Pancreas (tissue), 10 donors: ENCODE data around the gene PEAK1. TPM values are rescaled to one million over a fixed set of nuclear protein-coding genes. Genes with fewer than 3 reads are reported as not detected.

Source experiments
- ATAC-seq, 4 donors: fragments of 200-7000 bp; cut with Tn5 transposase; one replicate each; pipeline versions ENCODE4 v1.8.0 to v1.9.1; 2020; ENCODE audit warnings: mild to moderate bottlenecking in 4 of 4, moderate library complexity in 4 of 4
- DNase-seq, 6 donors: peaks; one replicate each; pipeline ENCODE4 v3.0.0-alpha.2; 2020
- FAIRE-seq: peaks from 2 replicates; lab custom pipeline; 2012; peaks lifted over from hg19 to GRCh38; lab: Jason Lieb, UNC
- H3K27ac ChIP-seq, 4 donors: fragments of 200-600 bp; sonication (generic); 1 replicate in 3 of 4; 2 replicates in 1 of 4; pipeline versions ENCODE4 v1.5.0 to v1.8.0; 2020
- H3K27me3 ChIP-seq, 4 donors: fragments of 200-600 bp; one replicate each; pipeline ENCODE4 v1.8.0; 2021
- H3K36me3 ChIP-seq, 3 donors: fragments of 200-600 bp; sonication (generic) in 1 of 3; one replicate each; pipeline versions ENCODE4 v1.5.0 to v1.8.0; 2020 to 2021
- H3K4me1 ChIP-seq, 3 donors: fragments of 200-600 bp; one replicate each; pipeline ENCODE4 v1.8.0; 2021
- H3K4me3 ChIP-seq, 4 donors: fragments of 200-600 bp; sonication (generic) in 2 of 4; one replicate each; pipeline versions ENCODE4 v1.5.0 to v1.8.0; 2020 to 2021
- H3K9me3 ChIP-seq, 4 donors: fragments of 200-600 bp; one replicate each; pipeline ENCODE4 v1.8.0; 2021
- WGBS, 2 donors: extraction: QIAGEN DNeasy Blood & Tissue Kit; methylation state at CpG; one replicate each; pipeline ENCODE4 v1.1.7; 2013; 5-methylcytosine and 5-hydroxymethylcytosine counted together
- intact Hi-C, 3 donors: fragments of 100-400 bp; cut with DNase I; formaldehyde crosslinking; loops; one replicate each; pipeline versions ENCODE4 v1.11.1 to v1.14.2; 2022
- polyA plus RNA-seq, 2 donors: library from polyadenylated mRNA; stranded (reverse); fragments of 200-250 nt; gene quantifications; one replicate each; pipeline ENCODE4 v1.2.3, GENCODE V29; 2013
- total RNA-seq, 6 donors: library from RNA; stranded (reverse); fragmentation: NEBNext Ultra II Directional in 4 of 6; extraction: Animal tissue kit (Norgen Biotek cat#: 25700) in 4 of 6; gene quantifications; one replicate each; pipeline versions ENCODE4 v1.2.1 to v1.2.4, GENCODE V29; 2021 to 2023
- TF ChIP-seq, protein P1 (sequence below), 4 donors: fragments of 200-600 bp; sonication (generic) in 3 of 4; IDR thresholded peaks; one replicate each; pipeline versions ENCODE4 v1.5.0 to v1.8.0; 2021; ENCODE audit warnings: antibody characterized with exemption in 4 of 4
- donor health status: healthy with polysubstance abuse.
- donor health status: DM: no; HTN: no; CAD: no; lungs with moderate emphysema.
- donor health status: DM: no; HTN: no; CAD: no.
- donor health status: control.
- donor health status: control.
- donor health status: Bipolar disorder and iron deficiency.
- donor health status: DM: yes; HTN: yes; CAD: no.
- donor health status: DM: no; HTN: no; CAD: no.
- donor health status: DM: no; HTN: no; CAD: no.
- donor health status: DM: yes; HTN: yes; CAD: no.

PEAK1 gene
- total and polyA plus RNA-seq, 8 donors = 1.8 to 27.6 (median 12.1) TPM

DNA sequence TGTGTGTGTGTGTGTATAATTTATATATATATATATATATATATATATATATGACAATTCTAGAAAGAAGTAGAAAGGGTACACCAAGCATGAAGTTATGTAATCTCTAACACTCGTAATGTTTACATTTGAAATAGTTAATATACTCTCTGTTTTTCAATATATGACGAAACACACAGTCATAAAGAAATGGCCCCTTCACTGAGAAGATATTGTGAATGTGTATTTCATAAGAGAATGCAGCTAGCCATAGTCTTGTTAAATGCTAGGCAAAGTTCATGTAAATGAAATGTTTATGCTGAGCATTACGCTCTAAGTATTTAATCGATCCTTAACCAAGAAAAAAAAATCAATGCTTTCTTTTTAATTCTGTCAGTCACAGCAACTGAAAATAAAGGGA is 194.3 kb downstream of the PEAK1 start:
- no peak overlapping the region for H3K4me3 ChIP-seq
- H3K4me1 ChIP-seq = peaks cover 11 to 29% (median 20%) of the 10 kb centered on the region in 3 donors
- no peaks in the 10 kb centered on the region for H3K9me3 ChIP-seq
- ATAC-seq (no peak), FAIRE-seq (no peak), DNase-seq (no peak)
- H3K27me3 ChIP-seq = no peaks in the 10 kb centered on the region
- TF ChIP-seq, protein P1, sequence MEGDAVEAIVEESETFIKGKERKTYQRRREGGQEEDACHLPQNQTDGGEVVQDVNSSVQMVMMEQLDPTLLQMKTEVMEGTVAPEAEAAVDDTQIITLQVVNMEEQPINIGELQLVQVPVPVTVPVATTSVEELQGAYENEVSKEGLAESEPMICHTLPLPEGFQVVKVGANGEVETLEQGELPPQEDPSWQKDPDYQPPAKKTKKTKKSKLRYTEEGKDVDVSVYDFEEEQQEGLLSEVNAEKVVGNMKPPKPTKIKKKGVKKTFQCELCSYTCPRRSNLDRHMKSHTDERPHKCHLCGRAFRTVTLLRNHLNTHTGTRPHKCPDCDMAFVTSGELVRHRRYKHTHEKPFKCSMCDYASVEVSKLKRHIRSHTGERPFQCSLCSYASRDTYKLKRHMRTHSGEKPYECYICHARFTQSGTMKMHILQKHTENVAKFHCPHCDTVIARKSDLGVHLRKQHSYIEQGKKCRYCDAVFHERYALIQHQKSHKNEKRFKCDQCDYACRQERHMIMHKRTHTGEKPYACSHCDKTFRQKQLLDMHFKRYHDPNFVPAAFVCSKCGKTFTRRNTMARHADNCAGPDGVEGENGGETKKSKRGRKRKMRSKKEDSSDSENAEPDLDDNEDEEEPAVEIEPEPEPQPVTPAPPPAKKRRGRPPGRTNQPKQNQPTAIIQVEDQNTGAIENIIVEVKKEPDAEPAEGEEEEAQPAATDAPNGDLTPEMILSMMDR (IDR thresholded peaks at IDR 0.05) = no peak
- intact Hi-C loops = no loop called here
- no peak overlapping the region for H3K27ac ChIP-seq
- 69 to 74% methylated on average over 4 of the region's 4 CpGs for WGBS, 2 donors
- no peaks in the 10 kb centered on the region for H3K36me3 ChIP-seq

DNA sequence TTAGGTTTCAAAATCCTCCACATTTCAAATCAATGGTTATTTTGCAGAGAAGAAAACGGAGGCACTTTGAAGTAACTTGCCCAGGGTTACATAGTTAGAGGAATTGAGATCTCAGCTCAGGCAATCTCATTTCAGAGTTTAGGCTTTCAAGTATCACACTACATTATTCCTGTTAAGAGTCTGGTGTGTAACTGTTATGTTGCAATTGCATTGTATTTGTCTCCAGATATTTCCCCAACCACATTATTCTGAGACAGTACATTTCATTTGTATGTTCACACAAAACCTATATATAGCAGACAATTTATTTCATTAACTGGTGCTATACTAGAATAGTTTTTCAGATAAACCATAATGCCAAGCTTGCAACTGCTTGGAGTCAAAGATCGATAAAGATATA is 194.8 kb downstream of the PEAK1 start:
- H3K36me3 ChIP-seq = no peaks in the 10 kb centered on the region
- peaks cover 11 to 29% (median 20%) of the 10 kb centered on the region in 3 donors for H3K4me1 ChIP-seq
- DNase-seq (no peak), FAIRE-seq (no peak), ATAC-seq (no peak)
- TF ChIP-seq, protein P1 (IDR thresholded peaks at IDR 0.05) = no peak
- H3K27me3 ChIP-seq = no peaks in the 10 kb centered on the region
- WGBS, 2 donors = 87% methylated on average over 2 of the region's 2 CpGs
- intact Hi-C loops = no loop called here
- no peak overlapping the region for H3K4me3 ChIP-seq
- H3K9me3 ChIP-seq = no peaks in the 10 kb centered on the region
- H3K27ac ChIP-seq = no peak overlapping the region

DNA sequence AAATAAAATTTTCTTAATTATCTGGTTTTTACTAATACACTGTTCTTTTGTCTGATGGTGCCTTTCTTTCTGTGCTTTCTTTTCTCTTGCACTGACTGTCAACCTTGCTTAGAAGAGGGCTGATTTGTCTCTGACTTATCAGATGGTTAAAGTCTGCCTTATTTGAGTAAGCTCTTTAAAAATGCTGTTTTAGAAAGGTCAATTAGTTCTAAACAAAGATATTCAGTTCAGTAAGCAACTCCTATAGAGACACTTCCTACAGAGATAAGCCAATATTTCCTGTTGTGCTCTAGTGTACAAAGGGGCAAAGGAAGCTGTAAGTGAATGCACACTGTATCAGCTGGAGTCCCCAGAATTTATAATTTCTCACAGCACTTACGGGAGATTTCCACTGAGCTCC is 195.6 kb downstream of the PEAK1 start:
- H3K27ac ChIP-seq = no peak overlapping the region
- ATAC-seq (no peak), FAIRE-seq (no peak), DNase-seq (no peak)
- no peaks in the 10 kb centered on the region for H3K36me3 ChIP-seq
- no peaks in the 10 kb centered on the region for H3K27me3 ChIP-seq
- intact Hi-C loops = no loop called here
- TF ChIP-seq, protein P1 (IDR thresholded peaks at IDR 0.05) = no peak
- no peak overlapping the region for H3K4me3 ChIP-seq
- H3K4me1 ChIP-seq = peaks cover 11 to 29% (median 20%) of the 10 kb centered on the region in 3 donors
- no peaks in the 10 kb centered on the region for H3K9me3 ChIP-seq
- 82 to 93% methylated on average over 1 of the region's 1 CpG for WGBS, 2 donors

DNA sequence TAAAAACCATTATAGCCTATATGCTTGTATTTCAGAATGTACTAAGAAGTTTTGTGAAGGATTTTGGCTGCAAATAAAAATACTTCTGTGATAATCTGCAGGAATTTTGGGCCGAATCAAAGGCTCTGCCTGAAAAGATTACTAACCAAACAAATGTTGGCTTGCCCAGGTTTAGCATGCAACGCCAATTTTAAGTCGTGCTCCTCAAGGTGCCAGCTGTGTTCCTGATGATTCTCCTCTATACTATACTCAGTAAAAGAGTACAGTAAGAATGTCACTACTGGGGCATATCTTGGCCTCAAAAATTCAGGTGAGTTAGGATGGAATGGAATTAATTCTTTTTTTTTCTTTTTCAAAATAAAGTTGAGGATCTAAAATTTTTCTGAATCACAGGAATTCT is 198.2 kb downstream of the PEAK1 start:
- no peak overlapping the region for H3K4me3 ChIP-seq
- no peaks in the 10 kb centered on the region for H3K27me3 ChIP-seq
- TF ChIP-seq, protein P1 (IDR thresholded peaks at IDR 0.05) = no peak
- H3K27ac ChIP-seq = no peak overlapping the region
- no peaks in the 10 kb centered on the region for H3K36me3 ChIP-seq
- 19 to 26% methylated on average over 3 of the region's 3 CpGs for WGBS, 2 donors
- intact Hi-C loops = no loop called here
- peaks cover 11 to 26% (median 20%) of the 10 kb centered on the region in 3 donors for H3K4me1 ChIP-seq
- ATAC-seq (peak in 3 of 4 donors; percentile 36 to 68 (median 51)), FAIRE-seq (no peak), DNase-seq (no peak)
- H3K9me3 ChIP-seq = no peaks in the 10 kb centered on the region

DNA sequence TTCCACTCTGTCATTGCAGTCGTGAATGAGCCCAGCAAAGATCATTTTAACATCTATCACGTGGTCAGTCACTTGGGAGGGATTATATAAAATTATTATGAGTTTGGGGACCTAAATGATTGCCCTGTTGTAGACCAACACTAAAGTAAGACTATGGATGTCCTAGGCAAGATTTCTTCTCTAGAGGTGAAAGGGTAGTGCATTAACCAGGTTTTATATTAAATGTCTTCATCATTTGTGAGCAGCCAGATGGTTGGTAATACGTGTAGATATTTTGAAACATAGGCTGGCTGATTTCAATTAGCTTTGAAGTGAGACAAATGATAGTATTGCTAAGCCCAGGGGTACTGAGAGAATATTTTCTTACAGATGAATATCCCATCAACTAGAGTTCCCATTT is 198.7 kb downstream of the PEAK1 start:
- Histone ChIP-seq H3K4me3 (no peak overlapping the region), H3K9me3 (no peaks in the 10 kb centered on the region), H3K27me3 (no peaks in the 10 kb centered on the region), H3K4me1 (peaks cover 11 to 21% (median 16%) of the 10 kb centered on the region in 3 donors), H3K36me3 (no peaks in the 10 kb centered on the region), H3K27ac (no peak overlapping the region)
- WGBS, 2 donors = 51 to 60% methylated on average over 3 of the region's 3 CpGs
- FAIRE-seq (no peak), DNase-seq (no peak), ATAC-seq (no peak)
- TF ChIP-seq, protein P1 (IDR thresholded peaks at IDR 0.05) = no peak
- intact Hi-C loops = no loop called here
